ENCODE measurements around the gene ZNF526. TPM values are rescaled to one million over a fixed set of nuclear protein-coding genes. Genes with fewer than 3 reads are reported as not detected.

ZNF526 gene
- total and polyA plus RNA-seq, 4 donors: 1.7 to 8.8 (median 3.8) TPM

- H3K27me3 ChIP-seq (ENCODE audit: control insufficient read depth in 4 of 4, insufficient read depth in 4 of 4, low read length in 3 of 4): no peaks in the 10 kb centered on the region
- TF ChIP-seq HNF4A (conservative IDR thresholded peaks at IDR 0.05) (no peak), FOXA1 (IDR thresholded peaks at IDR 0.05) (no peak)
- no peaks in the 10 kb centered on the region for H3K9me3 ChIP-seq (ENCODE audit: control insufficient read depth in 4 of 4, low read length in 3 of 4)
- WGBS: 85% methylated on average over 7 of the region's 7 CpGs
- no peak overlapping the region for H3K27ac ChIP-seq (ENCODE audit: low read depth in 1 of 2, low read length in 2 of 2)
- DNase-seq (ENCODE audit: low spot score): no peak
- no peak overlapping the region for H3K9ac ChIP-seq (ENCODE audit: low read depth in 1 of 2, low read length in 2 of 2)
- no peaks in the 10 kb centered on the region for H3K4me1 ChIP-seq (ENCODE audit: control insufficient read depth in 4 of 4, insufficient read depth in 4 of 4, low read length in 3 of 4)
- peaks cover 18 to 67% (median 41%) of the 10 kb centered on the region in 4 donors for H3K36me3 ChIP-seq (ENCODE audit: control insufficient read depth in 4 of 4, insufficient read depth in 3 of 4, low read depth in 1 of 4, low read length in 3 of 4)
- no peak overlapping the region for H3K4me3 ChIP-seq (ENCODE audit: low read depth in 1 of 3, low read length in 3 of 3)
Measured at GRCh38 chr19:42233106-42233505, 13.0 kb downstream of the ZNF526 start.

GRCh38 chr19:42233678-42234292, 13.7 kb downstream of the ZNF526 start:
- no peak for TF ChIP-seq EGR1 (IDR thresholded peaks at IDR 0.05; ENCODE audit: low read depth in 2 of 2)
- no peak for TF ChIP-seq SP1 (IDR thresholded peaks at IDR 0.05)
- no peak for TF ChIP-seq HNF4A (conservative IDR thresholded peaks at IDR 0.05)
- no peak for TF ChIP-seq GABPA (IDR thresholded peaks at IDR 0.05 in 1 of 2, conservative IDR thresholded peaks at IDR 0.05 in 1 of 2)
- no peak for TF ChIP-seq JUND (IDR thresholded peaks at IDR 0.05)
- TF ChIP-seq FOXA2 (IDR thresholded peaks at IDR 0.05): no peak
- TF ChIP-seq MAX (IDR thresholded peaks at IDR 0.05): no peak
- no peak for TF ChIP-seq NR2F2 (IDR thresholded peaks at IDR 0.05)
- TF ChIP-seq REST (IDR thresholded peaks at IDR 0.05): no peak
- TF ChIP-seq RXRA (IDR thresholded peaks at IDR 0.05): no peak
- no peak for TF ChIP-seq RAD21 (IDR thresholded peaks at IDR 0.05)
- TF ChIP-seq YY1 (IDR thresholded peaks at IDR 0.05): no peak
- no peak for TF ChIP-seq HNF4G (IDR thresholded peaks at IDR 0.05)
- TF ChIP-seq CTCF (IDR thresholded peaks at IDR 0.05; ENCODE audit: low read depth, low read length, missing input control): no peak
- TF ChIP-seq, protein P1, sequence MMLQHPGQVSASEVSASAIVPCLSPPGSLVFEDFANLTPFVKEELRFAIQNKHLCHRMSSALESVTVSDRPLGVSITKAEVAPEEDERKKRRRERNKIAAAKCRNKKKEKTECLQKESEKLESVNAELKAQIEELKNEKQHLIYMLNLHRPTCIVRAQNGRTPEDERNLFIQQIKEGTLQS (IDR thresholded peaks at IDR 0.05): no peak
- no peak for TF ChIP-seq TAF1 (conservative IDR thresholded peaks at IDR 0.05)
- no peak for TF ChIP-seq ZBTB33 (IDR thresholded peaks at IDR 0.05)
- TF ChIP-seq FOXA1 (IDR thresholded peaks at IDR 0.05): no peak
- H3K4me1 ChIP-seq (ENCODE audit: control insufficient read depth in 4 of 4, insufficient read depth in 4 of 4, low read length in 3 of 4): no peaks in the 10 kb centered on the region
- no peak overlapping the region for H3K9ac ChIP-seq (ENCODE audit: low read depth in 1 of 2, low read length in 2 of 2)
- no peak overlapping the region for H3K4me3 ChIP-seq (ENCODE audit: low read depth in 1 of 3, low read length in 3 of 3)
- no peaks in the 10 kb centered on the region for H3K9me3 ChIP-seq (ENCODE audit: control insufficient read depth in 4 of 4, low read length in 3 of 4)
- no peak overlapping the region for H3K27ac ChIP-seq (ENCODE audit: low read depth in 1 of 2, low read length in 2 of 2)
- H3K36me3 ChIP-seq (ENCODE audit: control insufficient read depth in 4 of 4, insufficient read depth in 3 of 4, low read depth in 1 of 4, low read length in 3 of 4): peaks cover 18 to 66% (median 41%) of the 10 kb centered on the region in 4 donors
- 92% methylated on average over 6 of the region's 6 CpGs for WGBS
- no peaks in the 10 kb centered on the region for H3K27me3 ChIP-seq (ENCODE audit: control insufficient read depth in 4 of 4, insufficient read depth in 4 of 4, low read length in 3 of 4)
- DNase-seq (ENCODE audit: low spot score): no peak
